GM12873 (cell line): ENCODE data around the gene NES.

Source experiments
- TF ChIP-seq, protein P1 (sequence below): IDR thresholded peaks from 2 replicates; pipeline ENCODE4 v1.5.1; 2012; ENCODE audit warnings: low read depth, mild to moderate bottlenecking, moderate library complexity, low read length, control low read depth; ENCODE audit not compliant: insufficient read depth; ENCODE audit errors: missing control alignments

The NES gene, protein sequence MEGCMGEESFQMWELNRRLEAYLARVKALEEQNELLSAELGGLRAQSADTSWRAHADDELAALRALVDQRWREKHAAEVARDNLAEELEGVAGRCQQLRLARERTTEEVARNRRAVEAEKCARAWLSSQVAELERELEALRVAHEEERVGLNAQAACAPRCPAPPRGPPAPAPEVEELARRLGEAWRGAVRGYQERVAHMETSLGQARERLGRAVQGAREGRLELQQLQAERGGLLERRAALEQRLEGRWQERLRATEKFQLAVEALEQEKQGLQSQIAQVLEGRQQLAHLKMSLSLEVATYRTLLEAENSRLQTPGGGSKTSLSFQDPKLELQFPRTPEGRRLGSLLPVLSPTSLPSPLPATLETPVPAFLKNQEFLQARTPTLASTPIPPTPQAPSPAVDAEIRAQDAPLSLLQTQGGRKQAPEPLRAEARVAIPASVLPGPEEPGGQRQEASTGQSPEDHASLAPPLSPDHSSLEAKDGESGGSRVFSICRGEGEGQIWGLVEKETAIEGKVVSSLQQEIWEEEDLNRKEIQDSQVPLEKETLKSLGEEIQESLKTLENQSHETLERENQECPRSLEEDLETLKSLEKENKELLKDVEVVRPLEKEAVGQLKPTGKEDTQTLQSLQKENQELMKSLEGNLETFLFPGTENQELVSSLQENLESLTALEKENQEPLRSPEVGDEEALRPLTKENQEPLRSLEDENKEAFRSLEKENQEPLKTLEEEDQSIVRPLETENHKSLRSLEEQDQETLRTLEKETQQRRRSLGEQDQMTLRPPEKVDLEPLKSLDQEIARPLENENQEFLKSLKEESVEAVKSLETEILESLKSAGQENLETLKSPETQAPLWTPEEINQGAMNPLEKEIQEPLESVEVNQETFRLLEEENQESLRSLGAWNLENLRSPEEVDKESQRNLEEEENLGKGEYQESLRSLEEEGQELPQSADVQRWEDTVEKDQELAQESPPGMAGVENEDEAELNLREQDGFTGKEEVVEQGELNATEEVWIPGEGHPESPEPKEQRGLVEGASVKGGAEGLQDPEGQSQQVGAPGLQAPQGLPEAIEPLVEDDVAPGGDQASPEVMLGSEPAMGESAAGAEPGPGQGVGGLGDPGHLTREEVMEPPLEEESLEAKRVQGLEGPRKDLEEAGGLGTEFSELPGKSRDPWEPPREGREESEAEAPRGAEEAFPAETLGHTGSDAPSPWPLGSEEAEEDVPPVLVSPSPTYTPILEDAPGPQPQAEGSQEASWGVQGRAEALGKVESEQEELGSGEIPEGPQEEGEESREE (N-terminal part only)

DNA sequence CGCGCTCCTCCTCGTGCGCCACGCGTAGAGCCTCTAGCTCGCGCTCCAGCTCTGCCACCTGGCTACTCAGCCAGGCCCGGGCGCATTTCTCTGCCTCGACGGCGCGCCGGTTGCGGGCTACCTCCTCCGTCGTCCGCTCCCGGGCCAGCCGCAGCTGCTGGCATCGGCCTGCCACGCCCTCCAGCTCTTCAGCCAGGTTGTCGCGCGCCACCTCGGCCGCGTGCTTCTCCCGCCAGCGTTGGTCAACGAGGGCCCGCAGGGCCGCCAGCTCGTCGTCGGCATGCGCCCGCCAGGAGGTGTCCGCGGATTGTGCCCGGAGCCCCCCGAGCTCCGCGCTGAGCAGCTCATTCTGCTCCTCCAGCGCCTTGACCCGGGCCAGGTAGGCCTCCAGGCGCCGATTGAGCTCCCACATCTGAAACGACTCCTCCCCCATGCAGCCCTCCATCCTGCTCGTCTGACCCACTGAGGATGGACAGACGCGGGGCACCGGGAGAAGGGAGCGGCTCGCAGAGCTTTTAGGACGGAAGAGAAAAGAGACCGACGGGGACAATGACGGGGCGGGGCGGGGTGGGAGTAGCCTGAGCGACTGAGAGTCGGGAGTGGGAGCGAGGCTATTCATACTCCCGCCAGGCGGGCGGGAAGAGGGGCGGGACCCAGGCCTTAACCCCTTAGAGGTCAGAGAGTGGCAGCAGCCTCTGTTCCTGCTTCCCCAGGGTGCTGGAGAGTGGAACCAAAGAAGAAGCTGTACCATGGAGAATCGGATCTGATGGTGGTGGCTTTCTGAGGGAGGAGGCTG lies at the start of gene NES:
Gene NES (minus strand): TSS at position 588 of the 796 bp plus-strand sequence. CDS start 143 bp downstream, at position 445.
- TF ChIP-seq, protein P1, sequence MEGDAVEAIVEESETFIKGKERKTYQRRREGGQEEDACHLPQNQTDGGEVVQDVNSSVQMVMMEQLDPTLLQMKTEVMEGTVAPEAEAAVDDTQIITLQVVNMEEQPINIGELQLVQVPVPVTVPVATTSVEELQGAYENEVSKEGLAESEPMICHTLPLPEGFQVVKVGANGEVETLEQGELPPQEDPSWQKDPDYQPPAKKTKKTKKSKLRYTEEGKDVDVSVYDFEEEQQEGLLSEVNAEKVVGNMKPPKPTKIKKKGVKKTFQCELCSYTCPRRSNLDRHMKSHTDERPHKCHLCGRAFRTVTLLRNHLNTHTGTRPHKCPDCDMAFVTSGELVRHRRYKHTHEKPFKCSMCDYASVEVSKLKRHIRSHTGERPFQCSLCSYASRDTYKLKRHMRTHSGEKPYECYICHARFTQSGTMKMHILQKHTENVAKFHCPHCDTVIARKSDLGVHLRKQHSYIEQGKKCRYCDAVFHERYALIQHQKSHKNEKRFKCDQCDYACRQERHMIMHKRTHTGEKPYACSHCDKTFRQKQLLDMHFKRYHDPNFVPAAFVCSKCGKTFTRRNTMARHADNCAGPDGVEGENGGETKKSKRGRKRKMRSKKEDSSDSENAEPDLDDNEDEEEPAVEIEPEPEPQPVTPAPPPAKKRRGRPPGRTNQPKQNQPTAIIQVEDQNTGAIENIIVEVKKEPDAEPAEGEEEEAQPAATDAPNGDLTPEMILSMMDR: no peak

DNA sequence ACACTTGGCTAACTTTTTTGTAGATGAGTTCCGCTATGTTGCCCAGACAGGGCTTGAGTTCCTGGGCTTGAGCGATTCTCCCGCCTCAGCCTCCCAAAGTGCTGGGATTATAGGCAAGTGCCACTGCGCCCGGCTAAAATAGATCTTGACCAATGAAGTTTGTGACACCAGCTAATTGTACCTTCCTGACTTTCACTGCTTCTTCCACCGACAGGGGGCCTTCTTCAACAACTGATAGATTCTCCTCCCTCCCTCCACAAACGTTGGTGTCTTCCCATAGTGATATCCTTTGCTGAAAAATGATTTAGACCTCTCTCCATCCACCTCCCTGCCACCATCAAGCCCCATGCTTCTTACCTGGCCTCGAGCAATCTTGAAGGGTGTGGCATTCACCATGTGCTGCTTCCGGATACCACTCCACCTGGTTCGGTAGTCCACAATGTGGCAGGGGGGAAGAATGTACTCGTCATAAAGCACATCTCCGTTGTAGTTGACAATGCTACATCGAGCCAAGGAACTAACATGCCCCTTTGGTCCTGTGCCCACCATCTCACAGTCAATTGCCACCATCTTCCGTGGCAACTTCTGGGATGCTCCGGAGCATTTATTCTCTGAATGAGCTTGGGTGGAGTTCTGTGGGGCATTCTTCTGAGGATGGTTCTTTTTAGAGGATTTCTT lies 49.5 kb upstream of the NES start:
- TF ChIP-seq, protein P1: peak; percentile 82

DNA sequence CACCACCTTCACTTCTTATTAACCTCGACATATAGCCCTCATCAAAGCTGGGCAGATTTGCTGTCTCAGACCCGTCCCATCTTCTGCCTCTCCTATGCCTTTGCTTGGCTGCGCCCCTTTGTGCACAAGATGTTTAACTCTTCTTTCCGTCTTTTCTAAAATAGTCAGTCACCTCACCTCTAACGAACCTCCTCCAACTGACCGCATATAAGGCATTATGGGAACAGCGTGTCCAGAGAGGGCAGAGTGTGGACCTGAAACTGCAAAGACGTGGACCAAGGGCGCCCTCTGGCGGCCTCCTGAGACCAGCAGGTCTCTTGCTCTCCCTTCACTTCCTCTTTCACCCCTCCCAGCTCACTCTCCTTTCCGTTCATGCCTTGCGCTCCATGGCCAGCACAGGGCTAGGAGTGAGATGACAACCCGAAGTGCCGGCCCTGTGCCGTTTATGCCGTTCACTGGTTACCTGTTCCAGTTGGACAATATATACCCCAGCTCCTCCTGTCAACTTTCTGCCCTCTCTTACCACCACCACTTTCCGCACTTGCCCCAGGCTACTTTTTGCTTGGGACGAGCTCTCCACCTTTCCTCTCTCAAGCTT lies 48.6 kb upstream of the NES start:
- TF ChIP-seq, protein P1: peak; percentile 99

DNA sequence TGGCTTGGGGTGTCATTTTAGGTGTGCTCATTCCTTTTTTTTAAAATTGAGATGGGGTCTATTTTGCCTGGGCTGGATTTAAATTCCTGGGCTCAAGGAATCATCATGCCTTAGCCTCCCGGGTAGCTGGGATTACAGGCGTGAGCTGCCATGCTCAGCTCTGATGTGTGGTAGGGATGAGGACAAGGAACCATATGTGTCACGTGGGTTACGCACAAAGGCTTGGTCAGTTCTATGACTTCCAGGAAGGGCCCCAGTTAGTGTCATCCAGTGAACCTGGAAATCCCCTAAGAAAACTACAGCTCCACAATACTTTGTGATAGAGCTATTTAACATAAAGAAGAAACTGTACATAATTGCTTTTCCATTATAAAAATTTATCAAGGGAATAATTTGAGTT lies 44.3 kb upstream of the NES start:
- TF ChIP-seq, protein P1: no peak

DNA sequence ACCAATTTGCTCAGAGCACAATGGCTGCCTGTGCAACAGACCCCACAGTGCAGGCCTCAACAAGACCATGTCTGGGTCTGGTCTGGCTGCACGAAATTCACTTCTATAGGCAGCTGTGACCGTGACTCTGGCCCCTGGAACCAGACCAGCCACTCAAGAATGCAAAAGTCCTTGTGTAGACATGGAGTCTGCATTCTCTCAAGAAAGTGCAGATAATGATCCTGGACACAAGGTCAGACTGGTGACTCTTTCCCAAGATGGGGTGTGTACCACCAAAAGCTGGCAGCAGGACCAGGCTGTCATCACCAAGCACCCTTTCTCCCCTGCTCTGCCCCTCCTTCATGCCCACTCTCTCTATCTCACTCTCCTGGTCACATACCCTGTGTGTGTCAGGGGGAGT lies 43.9 kb upstream of the NES start:
- TF ChIP-seq, protein P1: no peak

DNA sequence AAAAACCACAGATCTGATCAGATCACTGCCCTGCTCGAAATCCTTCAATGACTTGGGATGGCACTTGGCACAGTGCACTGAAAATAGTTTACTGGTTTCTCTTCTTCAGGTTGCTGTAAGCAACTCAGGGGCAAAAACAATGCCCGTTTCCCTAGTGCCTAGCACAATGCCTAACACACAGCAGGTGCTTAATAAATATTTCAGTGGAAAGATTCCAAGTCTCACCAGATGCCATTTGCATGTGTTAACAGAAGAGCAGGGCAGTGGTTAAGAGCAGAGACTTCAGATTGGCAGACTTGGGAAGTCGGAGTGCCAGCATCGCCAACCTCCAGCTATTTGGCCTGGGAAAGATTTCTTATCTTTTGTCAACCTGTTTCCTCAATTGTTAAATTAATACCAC lies 40.1 kb upstream of the NES start:
- TF ChIP-seq, protein P1: no peak
